ENCODE measurements around the gene SYNGAP1. TPM values are rescaled to one million over a fixed set of nuclear protein-coding genes. Genes with fewer than 3 reads are reported as not detected.

The SYNGAP1 gene
- total and polyA plus RNA-seq, 9 of the 15 experiments (the other 6 are each of a cell fraction or from before 2014, with no cell fraction given), result 0.01 to 22.8 (median 3.2) TPM

DNA sequence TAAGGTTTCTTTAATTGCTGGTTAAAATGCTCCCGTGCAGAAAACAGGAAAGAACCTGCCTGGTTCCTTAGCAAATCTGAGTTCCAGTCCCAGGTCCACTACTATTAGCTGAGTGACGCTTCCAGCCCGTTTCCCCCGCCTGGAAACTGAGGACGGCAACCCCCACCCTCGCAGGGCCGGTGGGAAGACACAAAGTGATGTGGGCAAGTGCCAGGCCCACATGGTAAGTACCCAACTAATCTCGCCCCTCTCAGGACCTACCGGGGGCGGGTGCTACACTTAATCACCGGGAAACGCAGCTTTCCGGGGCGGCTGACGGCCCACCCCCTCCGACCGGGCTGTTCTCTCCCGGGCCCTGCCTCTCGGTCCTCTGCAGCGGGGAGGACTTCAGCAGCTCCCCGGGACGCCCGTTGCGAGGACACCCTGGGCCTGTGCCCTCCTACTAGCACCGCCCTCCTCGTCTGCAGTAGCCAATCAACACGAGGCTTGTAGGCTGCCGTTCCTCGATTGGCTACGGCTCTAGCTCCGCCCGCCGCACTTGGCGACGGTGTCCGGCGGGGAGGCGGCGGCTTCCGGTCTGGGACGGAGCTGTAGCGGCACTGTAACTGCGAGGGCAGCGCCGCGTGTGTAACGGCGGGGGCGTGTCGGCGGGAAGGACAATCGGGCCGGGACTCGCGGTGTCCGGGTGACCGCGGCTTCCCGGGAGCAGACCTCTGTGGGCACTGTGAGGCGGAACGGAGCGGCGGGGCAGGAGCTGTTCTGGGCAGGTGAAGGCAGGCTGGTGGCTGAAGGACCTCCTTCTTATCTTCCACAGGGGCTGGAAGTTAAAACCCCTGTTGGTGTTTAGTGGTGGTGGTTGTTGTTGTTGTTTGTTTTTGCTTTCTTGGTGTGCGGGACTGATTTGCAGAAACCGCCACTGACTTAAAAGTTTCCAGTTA is 34.4 kb downstream of the SYNGAP1 start, which contains the start of gene ZBTB9 (continued):
- no peak for TF ChIP-seq CHD7 (IDR thresholded peaks at IDR 0.05; ENCODE audit: low read depth, low read length)
- TF ChIP-seq ETV5 (CRISPR knock-in tag; IDR thresholded peaks at IDR 0.05; ENCODE audit: low read depth), result peak; percentile 94
- TF ChIP-seq PTBP1 (IDR thresholded peaks at IDR 0.05; ENCODE audit: low read depth, low read length), result no peak; the same call in 1 of the 2 replicates
- peak in 1 of 2 experiments; percentile 45; a peak in 1 of 4 replicates for TF ChIP-seq TBL1XR1 (IDR thresholded peaks at IDR 0.05; ENCODE audit: low read length in 2 of 2)
- TF ChIP-seq E2F5 (CRISPR knock-in tag; IDR thresholded peaks at IDR 0.05), result 0 out of 2 replicates have a peak, but pooled peaks have one; percentile 83
- TF ChIP-seq JUND (IDR thresholded peaks at IDR 0.05; ENCODE audit: borderline replicate concordance, low read depth, low read length), result peak; percentile 53; the same call in 1 of the 2 replicates
- peak; percentile 29; the same call in 1 of the 3 replicates for TF ChIP-seq JUND (tag; IDR thresholded peaks at IDR 0.05; ENCODE audit: borderline replicate concordance, low read depth, low read length)
- 0 out of 2 replicates have a peak, but pooled peaks have one; percentile 74 for TF ChIP-seq LARP7 (IDR thresholded peaks at IDR 0.05)
- no peak for TF ChIP-seq BCL6 (CRISPR knock-in tag; IDR thresholded peaks at IDR 0.05)
- TF ChIP-seq, protein P1, sequence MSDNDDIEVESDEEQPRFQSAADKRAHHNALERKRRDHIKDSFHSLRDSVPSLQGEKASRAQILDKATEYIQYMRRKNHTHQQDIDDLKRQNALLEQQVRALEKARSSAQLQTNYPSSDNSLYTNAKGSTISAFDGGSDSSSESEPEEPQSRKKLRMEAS (CRISPR knock-in tag; IDR thresholded peaks at IDR 0.05), result peak; percentile 98
- peak; percentile 23; the same call in 1 of the 2 replicates for TF ChIP-seq ZBTB9 (CRISPR knock-in tag; IDR thresholded peaks at IDR 0.05)
- TF ChIP-seq RBM15 (IDR thresholded peaks at IDR 0.05; ENCODE audit: insufficient read depth, low read length), result no peak
- no peak for TF ChIP-seq ZNF780A (CRISPR knock-in tag; IDR thresholded peaks at IDR 0.05)
